Ureter (tissue), 1 donor: Measurements from ENCODE around the gene AAMDC. TPM values are rescaled to one million over a fixed set of nuclear protein-coding genes. Genes with fewer than 3 reads are reported as not detected.
A peak's percentile ranks its signal among the peaks of the same experiment; 100 is the strongest.

ENCODE experiments used
- DNase-seq: peaks from one replicate; pipeline ENCODE4 v3.0.0-alpha.2; 2020; ENCODE audit warnings: low spot score
- total RNA-seq: library from RNA; stranded (reverse); gene quantifications from one replicate; pipeline ENCODE4 v1.2.4, GENCODE V29; 2023
- donor health status: DM: yes; HTN: yes; CAD: no.

Gene AAMDC
- total RNA-seq = 20.4 TPM

DNA sequence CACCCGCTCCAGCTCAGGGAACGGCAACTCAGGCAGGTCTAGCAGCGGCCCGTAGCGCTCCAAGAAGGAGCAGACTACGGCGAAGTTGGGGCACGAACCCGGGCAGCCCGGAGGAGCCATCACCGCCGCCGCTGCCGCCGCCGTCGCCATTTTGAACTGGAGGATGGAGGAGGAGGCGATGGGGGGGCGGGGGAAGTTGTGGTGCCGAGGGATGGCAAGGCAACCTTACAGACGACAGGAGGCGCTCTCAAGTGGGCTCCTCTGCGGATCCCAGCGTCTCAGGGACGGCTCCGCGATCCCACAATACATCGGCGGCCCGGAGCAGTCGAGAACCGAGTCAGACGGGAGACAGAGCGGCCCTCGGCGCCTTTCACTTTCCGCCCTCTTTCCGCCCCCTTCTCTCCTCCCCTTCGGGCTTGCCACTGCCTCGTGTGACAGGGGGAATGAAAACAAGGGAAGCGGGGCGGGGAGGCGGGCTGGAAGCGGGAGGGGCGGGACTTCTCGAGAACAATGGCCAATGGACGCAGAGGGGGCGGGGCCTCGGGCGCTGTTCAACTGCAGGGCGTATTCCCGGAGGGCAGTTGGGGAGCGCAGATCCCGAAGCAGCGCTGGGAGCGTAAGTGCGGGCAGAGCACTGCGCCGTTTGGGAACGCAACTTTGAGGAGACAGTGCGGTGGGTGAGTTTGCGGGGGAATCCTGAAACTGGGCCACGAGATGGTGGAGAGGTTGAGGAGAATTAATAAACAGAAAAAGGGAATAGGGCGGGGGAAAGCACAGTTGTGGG lies at the start of gene AAMDC, which contains the start of gene RSF1:
TSS of gene AAMDC (plus strand) at position 580 of the 784 bp plus-strand sequence. CDS start 21,353 bp downstream, outside the sequence.
TSS of gene RSF1 (minus strand) at position 158 of the 784 bp plus-strand sequence. CDS start at position 150, 8 bp downstream.
- peak; percentile 99 for DNase-seq

DNA sequence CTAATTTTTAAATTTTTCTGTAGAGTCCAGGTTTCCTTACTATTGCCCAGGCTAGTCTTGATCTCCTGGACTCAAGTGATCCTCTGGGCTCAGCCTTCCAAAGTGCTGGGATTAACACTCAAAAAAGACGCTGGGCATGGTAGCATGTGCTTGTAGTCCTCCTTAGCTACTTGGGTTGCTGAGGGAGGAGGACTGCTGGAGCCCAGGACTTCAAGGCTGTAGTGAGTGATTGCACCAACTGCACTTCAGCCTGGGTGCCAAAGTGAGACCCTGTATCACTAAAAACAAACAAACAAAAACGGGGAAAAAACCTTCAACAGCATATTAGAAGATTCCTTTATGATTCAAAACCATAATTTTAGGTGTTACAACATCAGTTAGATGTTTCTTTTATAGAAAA lies 45.0 kb upstream of the AAMDC start:
- no peak for DNase-seq

DNA sequence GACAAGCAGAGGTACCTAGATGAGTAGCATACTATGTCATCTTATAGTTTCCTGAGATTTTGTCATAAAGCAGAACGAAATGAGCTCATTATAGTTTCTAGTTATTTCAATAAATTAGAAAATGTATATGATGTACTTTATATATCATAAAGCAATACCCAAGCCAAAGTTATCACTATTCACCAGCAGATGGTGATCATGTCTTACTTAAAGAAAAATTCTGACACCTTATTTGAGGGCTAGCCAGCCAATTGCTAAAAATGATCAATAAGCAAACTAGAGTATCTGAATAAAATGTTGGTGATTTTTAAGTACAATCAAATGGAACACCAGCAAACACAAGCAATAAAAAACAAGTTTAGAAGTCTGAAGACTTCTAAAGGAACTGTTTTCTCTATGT lies 44.5 kb upstream of the AAMDC start:
- no peak for DNase-seq

DNA sequence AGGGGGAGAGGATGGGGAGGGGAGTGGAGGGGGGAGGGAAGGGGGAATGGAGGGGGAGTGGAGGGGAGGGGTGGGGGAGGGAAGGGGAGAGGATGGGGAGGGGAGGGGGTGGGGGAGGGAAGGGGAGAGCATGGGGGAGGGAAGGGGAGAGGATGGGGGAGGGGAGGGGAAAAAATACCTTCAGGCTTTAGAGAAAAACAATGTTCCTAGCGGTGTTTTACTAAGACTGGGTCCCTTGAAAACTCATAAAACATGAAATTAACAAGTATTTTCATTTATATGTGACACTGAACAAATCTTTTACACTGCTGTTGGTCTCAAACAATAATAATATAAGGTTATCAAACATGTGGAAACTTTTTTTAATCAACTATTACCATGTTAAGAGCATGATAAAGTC lies 42.8 kb upstream of the AAMDC start:
- DNase-seq = no peak

DNA sequence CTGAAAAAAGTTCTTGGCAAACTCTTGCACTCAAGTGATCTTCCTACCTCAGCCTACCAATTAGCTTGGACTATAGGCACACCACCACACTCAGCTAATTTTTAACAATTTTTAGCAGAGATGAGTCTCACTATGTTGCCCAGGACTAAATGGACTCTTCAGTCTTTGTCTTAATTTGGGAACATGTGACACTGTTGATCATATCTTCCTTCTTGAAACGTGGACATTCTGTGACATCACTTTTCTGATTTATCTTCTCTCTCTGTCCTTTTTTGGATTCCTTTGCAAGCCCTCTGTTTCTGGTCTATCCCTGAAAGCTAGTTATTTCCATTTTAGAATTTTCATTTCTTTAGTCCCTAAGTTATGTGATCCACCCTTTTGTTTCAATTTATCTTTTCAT lies 42.4 kb upstream of the AAMDC start:
- no peak for DNase-seq

DNA sequence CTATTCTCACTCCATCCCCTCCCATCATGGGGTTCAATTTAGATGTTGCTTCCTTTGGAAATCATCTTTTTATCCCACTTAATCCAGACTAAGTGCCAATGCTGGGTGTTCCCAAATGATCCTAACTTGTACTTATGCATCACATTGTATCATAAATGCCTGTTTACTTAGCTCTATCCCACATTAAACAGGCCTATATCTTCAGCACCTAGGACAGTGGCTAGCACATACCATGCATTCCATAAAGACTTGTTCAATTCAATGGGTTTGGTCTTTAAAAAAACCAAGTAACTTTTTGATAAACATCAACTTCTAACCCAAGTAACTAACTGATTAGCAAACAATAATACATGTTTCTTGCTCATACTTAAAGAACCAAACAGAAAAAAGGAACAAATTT lies 41.0 kb upstream of the AAMDC start:
- no peak for DNase-seq

DNA sequence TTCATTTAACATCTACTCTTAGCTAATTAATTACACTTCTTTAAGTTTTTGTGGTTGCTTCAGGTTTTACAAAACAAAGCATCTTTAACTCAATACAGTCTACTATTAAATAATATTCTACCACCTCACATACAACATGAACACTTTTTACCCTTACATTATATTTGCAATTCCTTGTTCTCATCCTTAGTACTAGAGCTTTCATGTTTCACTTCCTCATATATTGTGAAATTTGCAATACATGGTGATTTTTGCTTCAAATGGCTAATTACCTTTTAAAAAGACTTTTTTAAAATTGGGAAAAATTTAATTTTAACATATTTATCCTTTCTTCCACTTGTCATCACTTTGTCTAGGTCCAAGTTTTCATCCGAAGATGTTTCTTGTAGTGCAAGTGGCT lies 37.9 kb upstream of the AAMDC start:
- DNase-seq = no peak

DNA sequence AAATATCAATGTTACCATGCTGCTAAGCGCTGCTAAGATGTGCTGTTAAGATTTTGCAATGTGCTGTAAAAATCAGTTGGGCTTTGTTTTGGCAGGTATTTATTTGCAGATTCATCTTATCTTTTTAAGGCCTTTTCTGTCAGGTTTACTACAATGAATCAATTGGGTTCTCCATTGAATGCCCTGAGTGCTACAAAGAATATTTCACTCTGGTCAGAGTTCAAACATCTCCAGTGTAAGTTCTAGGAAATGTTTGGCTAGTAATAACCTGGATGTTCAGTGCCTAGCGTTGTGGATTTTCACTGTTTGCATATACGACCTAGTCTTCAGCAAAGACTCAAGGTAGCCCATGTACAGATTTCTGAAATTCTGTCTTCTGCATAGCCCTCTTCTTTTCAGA lies 36.4 kb upstream of the AAMDC start:
- DNase-seq = no peak

DNA sequence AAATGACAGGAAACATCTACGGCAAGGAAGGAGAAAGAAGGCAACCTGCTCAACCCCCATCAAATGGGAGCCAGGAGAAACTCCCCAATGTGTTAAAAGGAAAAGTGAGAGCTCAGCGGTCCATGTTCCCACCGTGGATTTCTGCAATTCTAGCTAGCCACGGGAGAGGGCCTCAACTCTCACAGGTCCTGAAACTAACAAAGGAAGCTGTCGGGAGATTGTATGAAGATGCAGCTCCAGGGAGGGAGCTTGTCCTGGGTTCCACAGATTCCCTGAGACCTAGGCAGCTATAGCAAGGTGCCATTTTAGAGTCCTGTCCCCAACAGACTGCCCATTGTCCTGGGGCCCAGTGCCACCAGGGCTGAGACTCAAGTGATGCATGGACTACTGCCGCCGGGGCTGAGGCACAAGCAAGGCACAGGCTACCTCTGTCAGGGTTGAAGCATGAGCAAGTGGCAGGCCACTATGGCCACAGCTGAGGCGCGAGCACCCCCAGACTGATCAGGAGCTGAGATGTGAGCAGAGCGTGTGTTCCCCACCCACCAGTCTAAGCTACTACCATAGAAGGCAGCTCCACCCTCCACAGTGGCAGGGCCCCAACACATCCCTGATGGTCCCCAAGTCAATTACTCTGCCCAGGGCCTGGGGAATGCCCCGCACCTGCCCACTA lies 31.7 kb upstream of the AAMDC start:
- DNase-seq = no peak

DNA sequence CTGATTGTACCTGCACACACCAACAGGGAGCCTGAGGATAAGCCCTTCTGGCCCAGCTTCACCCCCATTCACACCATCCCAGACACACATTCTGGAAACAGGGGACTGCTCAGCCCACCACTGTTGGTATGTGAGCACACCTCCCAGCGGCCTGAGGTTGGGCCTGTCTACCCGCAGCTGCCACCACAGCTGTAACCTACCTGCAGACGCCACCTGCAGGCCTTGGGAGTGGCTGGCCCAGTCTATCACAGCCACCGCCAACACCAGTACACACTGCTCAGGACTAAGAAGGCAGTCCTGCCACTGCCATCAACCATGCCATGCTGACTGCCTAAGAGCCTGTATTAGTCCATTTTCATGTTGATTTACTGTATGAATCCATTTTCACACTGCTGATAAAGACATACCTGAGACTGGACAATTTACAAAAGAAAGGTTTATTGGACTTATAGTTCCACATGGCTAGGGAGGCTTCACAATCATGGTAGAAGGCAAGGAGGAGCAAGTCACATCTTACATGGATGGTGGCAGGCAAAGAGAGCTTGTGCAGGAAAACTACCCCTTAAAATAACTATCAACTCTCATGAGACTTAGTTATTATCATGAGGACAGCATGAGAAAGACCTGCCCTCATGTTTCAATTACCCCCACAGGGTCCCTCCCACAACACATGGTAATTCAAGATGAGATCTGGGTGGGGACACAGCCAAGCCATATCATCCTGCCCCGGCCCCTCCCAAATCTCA lies 31.0 kb upstream of the AAMDC start:
- no peak for DNase-seq

DNA sequence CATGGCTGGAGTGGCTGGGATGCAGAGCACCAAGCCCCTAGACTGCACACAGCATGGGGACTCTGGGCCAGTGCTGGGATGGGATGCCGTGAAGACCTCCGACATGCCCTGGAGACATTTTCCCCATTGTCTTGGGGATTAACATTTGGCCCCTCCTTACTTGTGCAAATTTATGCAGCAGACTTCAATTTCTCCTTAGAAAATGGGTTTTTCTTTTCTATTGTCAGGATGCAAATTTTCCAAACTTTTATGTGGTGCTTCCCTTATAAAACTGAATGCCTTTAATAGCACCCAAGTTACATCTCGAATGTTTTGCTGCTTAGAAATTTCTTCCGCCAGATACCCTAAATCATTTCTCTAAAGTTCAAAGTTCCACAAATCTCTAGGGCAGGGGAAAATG lies 29.6 kb upstream of the AAMDC start:
- no peak for DNase-seq

DNA sequence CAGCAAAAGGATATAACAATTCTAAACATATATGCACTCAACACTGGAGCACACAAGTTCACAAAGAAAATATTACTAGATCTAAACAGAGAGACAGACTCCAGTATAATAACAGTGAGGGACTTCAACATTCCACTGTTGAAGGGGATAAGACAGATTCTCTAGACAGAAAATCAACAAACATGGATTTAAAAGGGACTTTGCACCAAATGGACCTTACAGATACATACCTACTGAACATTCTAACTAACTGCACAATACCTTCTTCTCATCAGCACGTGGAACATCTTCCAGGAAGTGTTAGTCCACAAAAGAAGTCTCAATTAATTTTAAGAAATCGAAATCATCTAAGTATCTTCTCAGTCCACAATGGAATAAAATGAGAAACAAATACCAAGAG lies 27.0 kb upstream of the AAMDC start:
- no peak for DNase-seq

DNA sequence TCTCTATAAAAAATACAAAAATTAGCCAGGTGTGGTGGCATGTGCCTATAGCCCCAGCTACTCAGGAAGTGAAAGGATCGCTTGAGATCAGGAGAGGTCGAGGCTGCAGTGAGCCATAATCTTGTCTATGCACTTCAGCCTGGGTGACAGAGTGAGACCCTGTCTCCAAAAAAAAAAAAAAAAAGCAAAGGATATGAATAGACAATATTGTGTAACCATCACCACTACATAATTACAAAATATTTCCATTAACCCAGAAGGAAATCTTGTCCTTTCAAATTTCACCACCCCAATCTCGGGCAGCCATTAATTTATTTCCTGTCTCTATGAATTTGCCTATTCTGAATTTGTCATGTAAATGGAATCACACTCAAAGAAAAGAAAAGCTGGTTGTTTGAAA lies 21.6 kb upstream of the AAMDC start:
- no peak for DNase-seq

DNA sequence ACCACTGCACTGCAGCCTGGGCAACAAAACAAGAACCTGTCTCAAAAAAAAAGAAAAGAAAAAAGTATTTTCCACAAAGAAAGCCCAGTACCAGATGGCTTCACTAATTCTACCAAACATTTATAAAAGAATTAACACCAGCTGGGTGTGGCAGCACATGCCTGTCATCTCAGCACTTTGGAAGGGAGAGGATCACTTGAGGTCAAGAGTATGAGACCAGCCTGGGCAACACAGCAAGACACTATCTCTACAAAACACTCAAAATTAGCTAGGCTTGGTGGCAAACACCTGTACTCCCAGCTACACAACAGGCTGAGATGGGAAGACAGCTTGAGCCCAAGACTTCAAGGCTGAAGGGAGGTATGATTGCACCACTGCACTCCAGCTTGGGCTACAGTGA lies 20.5 kb upstream of the AAMDC start:
- no peak for DNase-seq

DNA sequence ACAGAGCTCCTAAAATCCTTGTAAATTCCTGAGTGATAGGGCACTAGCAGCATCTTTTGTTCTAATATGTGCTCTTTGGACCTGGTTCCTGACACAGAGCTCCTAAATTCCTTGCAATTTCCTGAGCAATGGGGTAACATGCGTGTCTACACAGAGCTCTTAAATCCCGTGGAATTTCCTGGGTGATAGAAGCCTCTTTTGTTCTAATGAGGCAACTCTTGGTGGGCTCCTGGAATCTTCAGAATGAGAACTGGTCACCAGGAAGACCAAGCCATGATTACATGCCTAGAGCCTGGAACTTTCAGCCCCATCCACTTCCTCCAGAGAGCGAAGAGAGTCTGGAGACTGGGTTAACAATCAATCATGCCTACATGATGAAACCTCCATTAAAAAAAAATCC lies 19.5 kb upstream of the AAMDC start:
- no peak for DNase-seq

DNA sequence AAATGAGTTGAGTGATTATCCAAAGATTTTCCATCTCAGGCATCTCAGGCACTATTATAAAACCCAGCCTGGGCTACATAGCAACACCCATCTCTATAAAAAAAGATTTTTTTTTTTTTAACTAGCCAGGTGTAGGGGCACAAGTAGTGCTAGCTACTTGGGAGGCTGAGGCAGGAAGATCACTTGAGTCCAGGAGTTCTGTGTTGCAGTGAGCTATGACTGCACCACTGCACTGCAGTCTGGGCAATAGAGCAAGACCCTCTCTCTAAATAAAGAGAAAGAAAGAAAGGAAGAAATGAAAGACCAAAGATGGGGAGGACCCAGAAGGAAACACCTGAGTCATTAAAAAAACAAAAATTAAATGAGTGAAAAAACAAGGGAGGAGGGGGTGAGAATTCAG lies 14.5 kb upstream of the AAMDC start:
- DNase-seq = no peak

DNA sequence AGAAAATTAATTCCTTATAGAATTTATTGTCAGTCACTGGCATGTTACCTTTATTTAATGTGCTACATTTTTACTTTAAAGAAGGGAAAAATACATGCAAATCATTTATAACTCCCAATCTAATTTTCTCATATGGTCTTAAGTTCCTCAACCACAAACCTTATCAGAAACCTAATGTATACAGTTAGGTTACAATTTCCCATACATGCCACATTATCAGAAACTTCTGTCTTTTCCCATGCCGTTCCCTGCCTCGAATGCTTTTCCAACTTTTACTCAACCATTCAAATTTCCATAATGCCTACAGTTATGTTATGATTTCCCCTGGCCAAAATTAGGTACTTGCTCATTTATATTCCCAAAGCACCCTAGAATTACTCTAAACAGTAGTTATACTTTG lies 14.0 kb upstream of the AAMDC start:
- no peak for DNase-seq

DNA sequence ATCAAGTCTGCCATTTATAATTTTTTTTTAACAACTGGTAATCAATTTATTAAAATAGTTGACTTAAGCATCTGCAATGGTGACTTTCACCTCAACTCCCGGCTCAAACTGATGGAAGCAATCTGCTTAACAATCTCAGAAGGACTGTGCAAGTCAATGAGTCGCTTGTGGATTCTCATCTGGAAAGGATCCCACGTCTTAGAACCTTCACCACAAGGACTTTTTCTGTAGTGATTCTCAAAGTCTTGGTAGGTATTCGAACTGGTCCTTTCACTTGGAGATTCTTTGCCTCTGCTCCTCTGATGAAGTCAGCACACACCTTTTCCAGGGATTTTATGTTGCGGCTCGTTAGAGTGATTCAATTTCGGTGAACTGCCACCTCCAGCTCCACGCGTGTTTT lies 7.7 kb upstream of the AAMDC start:
- no peak for DNase-seq

DNA sequence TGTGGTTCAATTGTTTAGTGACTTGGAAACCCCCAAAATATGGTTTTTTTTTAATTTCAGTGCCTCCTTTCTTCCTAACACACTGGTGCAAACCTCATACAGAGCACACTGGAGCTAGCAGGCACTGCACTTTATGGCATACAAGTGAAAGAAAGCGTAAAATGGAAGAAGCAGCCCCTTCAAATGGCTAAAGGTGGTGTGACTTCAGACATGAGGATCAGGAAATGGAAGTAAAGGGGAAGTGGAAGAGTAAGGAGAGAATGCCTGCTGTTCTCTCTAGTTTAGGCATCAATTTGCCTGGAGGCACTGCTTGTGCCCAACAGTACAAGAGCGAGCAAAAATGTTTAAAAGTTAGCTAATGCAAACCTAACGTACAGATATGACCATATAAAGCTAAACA lies 6.1 kb upstream of the AAMDC start:
- no peak for DNase-seq

DNA sequence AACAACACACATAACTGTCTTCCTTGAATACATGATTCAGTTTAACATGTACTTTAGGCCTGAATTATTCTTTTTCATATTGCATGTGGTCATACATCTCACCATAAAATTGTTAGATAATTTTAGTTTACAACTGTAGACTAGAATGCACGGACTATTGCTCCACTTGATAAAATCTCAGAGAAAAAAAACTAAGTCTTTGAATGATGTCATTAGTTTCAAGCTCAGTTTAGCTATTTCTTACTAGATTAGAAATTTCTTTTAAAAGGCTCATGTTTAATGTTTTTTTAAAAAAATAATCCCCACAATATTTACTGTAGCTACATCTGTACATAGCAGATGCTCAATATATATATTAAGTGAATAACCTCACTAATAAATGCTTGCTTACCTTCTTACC lies 5.5 kb upstream of the AAMDC start:
- no peak for DNase-seq

DNA sequence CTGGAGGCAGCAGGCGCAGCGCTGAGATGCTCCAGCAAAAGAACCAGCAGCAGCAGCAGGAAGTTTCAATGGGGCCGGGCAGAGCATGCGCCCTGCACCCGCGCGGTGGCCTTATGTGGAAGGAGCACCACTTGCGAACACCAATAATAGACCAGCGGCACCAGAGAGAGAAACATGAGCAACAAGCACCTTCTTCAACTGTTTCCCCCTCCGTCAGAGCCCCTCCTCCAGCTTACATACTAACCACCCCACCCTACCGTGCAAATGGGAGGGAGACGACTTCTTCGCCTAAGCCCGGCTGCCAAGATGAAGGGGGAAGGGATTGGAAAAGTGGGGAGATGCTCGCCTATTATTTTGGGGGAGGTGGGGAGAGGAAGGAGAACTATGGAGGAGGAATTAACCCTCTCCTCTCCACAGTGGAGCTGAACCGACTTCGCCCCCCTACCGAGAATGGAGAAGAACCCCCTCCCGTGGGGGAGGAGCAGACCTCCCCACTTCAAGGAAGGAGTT lies 1.5 kb upstream of the AAMDC start:
- peak; percentile 89 for DNase-seq

DNA sequence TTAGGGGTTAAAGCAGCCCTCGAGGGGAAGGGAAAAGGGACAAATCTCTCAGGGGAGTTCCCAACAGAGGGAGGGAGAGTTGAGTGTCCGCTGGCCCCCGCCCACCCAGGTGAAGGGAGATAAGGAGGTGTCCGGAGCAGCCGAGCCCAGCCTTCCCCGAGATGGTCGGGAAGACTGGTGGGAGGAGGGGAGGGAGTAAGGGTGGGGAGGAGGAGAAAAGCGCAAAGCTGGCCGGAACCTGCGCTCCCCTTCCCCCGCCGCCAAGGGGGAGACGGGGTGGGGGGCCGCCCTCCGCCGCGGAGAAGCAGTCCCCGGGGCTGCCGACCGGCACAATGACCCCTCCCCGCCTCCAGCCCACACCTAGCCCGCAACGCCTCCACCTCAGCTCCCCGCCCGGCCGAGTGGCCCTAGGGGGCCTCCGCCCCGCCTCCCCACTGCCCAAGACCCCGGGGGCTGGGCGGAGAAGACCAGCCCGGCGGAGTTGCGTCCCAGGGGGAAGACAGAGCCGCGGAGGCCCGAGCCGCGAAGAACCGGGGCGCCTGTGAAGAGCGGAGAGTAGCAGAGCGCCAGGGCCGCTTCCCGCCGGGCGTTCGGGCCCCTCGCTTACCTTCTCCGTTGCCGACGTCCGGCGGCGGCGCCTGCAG lies 901 bp upstream of the AAMDC start:
- DNase-seq = peak; percentile 61
